ENCODE results near the gene ERGIC2.

ERGIC2 gene

DNA sequence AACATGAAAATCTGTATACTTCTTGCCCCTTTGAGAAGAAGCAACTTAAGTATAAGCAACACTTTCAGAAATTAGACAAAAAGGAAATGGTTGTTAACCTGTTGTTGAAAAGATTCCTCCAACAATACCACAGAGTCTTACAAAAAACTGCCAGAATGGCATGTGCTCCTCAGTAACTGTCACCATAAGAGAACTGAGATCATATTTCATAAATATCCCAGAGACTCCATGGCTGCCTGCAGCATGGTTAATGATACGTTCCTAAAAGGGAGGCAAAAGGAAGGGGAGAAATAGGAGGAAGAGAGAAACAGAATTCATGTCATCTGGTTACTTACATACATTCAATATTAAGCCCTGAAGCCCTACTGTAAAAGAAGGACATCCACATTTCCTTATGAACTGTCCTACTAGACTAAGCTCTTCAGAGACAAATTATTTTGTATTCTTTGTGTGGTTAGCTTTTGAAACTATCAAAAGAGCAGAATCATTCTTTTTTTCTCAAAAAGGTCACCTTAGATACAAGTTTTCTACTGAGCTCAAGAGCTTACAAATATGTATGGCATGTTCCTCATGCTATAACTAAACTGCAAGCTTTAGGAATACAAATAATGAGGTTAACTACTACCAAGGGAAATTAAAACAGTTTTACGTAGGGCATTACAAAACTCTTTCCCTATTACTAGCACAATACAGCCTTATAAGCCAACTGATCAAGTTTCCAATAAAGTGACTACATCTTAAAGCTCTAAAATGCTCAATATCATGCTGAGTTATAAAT, 37.8 kb downstream of the ERGIC2 start:
- TF ChIP-seq, protein P1, sequence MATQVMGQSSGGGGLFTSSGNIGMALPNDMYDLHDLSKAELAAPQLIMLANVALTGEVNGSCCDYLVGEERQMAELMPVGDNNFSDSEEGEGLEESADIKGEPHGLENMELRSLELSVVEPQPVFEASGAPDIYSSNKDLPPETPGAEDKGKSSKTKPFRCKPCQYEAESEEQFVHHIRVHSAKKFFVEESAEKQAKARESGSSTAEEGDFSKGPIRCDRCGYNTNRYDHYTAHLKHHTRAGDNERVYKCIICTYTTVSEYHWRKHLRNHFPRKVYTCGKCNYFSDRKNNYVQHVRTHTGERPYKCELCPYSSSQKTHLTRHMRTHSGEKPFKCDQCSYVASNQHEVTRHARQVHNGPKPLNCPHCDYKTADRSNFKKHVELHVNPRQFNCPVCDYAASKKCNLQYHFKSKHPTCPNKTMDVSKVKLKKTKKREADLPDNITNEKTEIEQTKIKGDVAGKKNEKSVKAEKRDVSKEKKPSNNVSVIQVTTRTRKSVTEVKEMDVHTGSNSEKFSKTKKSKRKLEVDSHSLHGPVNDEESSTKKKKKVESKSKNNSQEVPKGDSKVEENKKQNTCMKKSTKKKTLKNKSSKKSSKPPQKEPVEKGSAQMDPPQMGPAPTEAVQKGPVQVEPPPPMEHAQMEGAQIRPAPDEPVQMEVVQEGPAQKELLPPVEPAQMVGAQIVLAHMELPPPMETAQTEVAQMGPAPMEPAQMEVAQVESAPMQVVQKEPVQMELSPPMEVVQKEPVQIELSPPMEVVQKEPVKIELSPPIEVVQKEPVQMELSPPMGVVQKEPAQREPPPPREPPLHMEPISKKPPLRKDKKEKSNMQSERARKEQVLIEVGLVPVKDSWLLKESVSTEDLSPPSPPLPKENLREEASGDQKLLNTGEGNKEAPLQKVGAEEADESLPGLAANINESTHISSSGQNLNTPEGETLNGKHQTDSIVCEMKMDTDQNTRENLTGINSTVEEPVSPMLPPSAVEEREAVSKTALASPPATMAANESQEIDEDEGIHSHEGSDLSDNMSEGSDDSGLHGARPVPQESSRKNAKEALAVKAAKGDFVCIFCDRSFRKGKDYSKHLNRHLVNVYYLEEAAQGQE (IDR thresholded peaks at IDR 0.05; ENCODE audit: insufficient replicate concordance, low read depth), result no peak
- TF ChIP-seq, protein P2, sequence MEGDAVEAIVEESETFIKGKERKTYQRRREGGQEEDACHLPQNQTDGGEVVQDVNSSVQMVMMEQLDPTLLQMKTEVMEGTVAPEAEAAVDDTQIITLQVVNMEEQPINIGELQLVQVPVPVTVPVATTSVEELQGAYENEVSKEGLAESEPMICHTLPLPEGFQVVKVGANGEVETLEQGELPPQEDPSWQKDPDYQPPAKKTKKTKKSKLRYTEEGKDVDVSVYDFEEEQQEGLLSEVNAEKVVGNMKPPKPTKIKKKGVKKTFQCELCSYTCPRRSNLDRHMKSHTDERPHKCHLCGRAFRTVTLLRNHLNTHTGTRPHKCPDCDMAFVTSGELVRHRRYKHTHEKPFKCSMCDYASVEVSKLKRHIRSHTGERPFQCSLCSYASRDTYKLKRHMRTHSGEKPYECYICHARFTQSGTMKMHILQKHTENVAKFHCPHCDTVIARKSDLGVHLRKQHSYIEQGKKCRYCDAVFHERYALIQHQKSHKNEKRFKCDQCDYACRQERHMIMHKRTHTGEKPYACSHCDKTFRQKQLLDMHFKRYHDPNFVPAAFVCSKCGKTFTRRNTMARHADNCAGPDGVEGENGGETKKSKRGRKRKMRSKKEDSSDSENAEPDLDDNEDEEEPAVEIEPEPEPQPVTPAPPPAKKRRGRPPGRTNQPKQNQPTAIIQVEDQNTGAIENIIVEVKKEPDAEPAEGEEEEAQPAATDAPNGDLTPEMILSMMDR (IDR thresholded peaks at IDR 0.05; ENCODE audit: insufficient read depth, low read length), result no peak
- no peak for TF ChIP-seq POLR2AphosphoS5 (IDR thresholded peaks at IDR 0.05; ENCODE audit: low read depth)
- no peak for TF ChIP-seq GABPA (IDR thresholded peaks at IDR 0.05; ENCODE audit: low read depth)
- H3K27ac ChIP-seq (replicated peaks), result no peak overlapping the region
- H3K4me3 ChIP-seq (replicated peaks; ENCODE audit: insufficient read depth, low read length), result no peak overlapping the region
- H3K27me3 ChIP-seq (ENCODE audit: insufficient read depth, poor library complexity, severe bottlenecking), result no peaks in the 10 kb centered on the region
- no peak for DNase-seq (ENCODE audit: low read depth in 1 of 2, low spot score in 1 of 2)

GRCh38 chr12:29337325-29337724, 43.6 kb downstream of the ERGIC2 start:
- TF ChIP-seq SPI1 (IDR thresholded peaks at IDR 0.05; ENCODE audit: borderline replicate concordance, low read depth) (no peak), POLR2AphosphoS5 (IDR thresholded peaks at IDR 0.05; ENCODE audit: low read depth) (no peak), GABPA (IDR thresholded peaks at IDR 0.05; ENCODE audit: low read depth) (no peak)
- TF ChIP-seq, protein P1 (IDR thresholded peaks at IDR 0.05; ENCODE audit: insufficient replicate concordance, low read depth), result no peak
- TF ChIP-seq, protein P2 (IDR thresholded peaks at IDR 0.05; ENCODE audit: insufficient read depth, low read length), result no peak
- Histone ChIP-seq H3K27ac (replicated peaks) (no peak overlapping the region), H3K27me3 (ENCODE audit: insufficient read depth, poor library complexity, severe bottlenecking) (no peaks in the 10 kb centered on the region), H3K4me3 (replicated peaks; ENCODE audit: insufficient read depth, low read length) (no peak overlapping the region)
- no peak for DNase-seq (ENCODE audit: low read depth in 1 of 2, low spot score in 1 of 2)

DNA sequence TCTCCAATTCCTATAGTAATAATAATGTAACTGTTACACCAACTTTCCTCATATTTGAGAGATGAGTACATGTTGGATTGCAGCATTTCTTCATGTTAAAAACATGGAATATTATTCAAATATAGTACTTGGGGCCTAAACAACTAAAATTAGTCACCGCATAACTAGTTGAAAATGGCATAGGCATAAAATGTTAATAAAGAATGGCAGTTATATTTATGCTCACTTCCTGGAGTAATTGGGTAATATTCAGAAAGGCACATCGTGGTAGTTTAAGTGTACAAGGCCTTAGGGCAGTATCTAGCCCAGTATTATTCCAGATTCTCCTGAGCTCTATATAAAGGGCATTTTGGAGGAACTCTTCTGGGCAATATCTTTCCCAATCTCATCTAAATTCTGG, 46.0 kb downstream of the ERGIC2 start:
- TF ChIP-seq GABPA (IDR thresholded peaks at IDR 0.05; ENCODE audit: low read depth), result no peak
- no peak for TF ChIP-seq SPI1 (IDR thresholded peaks at IDR 0.05; ENCODE audit: borderline replicate concordance, low read depth)
- TF ChIP-seq, protein P1 (IDR thresholded peaks at IDR 0.05; ENCODE audit: insufficient replicate concordance, low read depth), result no peak
- no peak for TF ChIP-seq POLR2AphosphoS5 (IDR thresholded peaks at IDR 0.05; ENCODE audit: low read depth)
- TF ChIP-seq, protein P2 (IDR thresholded peaks at IDR 0.05; ENCODE audit: insufficient read depth, low read length), result no peak
- DNase-seq (ENCODE audit: low read depth in 1 of 2, low spot score in 1 of 2), result no peak
- Histone ChIP-seq H3K27me3 (ENCODE audit: insufficient read depth, poor library complexity, severe bottlenecking) (no peaks in the 10 kb centered on the region), H3K27ac (replicated peaks) (no peak overlapping the region), H3K4me3 (replicated peaks; ENCODE audit: insufficient read depth, low read length) (no peak overlapping the region)
